Retinal pigment epithelial cell (primary cell): ENCODE results near the gene OR52B2.

Source experiments
- DNase-seq: peaks from one replicate; pipeline ENCODE4 v3.0.0-alpha.2; 2010; ENCODE audit warnings: low read depth
- H3K4me3 ChIP-seq: 2 replicates; pipeline ENCODE4 v1.5.1; 2011; ENCODE audit warnings: mild to moderate bottlenecking, low read length, control low read depth, moderate library complexity
- TF ChIP-seq, protein P1 (sequence below): conservative IDR thresholded peaks from 2 replicates; pipeline ENCODE4 v1.5.1; 2011; ENCODE audit warnings: low read depth, low read length, control low read depth, inconsistent platforms

The OR52B2 gene

GRCh38 chr11:6170226-6170625 lies at the start of gene OR52B2:
Gene OR52B2, minus strand, starts transcription at chr11:6170326. Its CDS starts 0 bp downstream, at chr11:6170326.
- DNase-seq, result no peak
- H3K4me3 ChIP-seq, result no peak within 1 kb of the TSS
- TF ChIP-seq, protein P1, sequence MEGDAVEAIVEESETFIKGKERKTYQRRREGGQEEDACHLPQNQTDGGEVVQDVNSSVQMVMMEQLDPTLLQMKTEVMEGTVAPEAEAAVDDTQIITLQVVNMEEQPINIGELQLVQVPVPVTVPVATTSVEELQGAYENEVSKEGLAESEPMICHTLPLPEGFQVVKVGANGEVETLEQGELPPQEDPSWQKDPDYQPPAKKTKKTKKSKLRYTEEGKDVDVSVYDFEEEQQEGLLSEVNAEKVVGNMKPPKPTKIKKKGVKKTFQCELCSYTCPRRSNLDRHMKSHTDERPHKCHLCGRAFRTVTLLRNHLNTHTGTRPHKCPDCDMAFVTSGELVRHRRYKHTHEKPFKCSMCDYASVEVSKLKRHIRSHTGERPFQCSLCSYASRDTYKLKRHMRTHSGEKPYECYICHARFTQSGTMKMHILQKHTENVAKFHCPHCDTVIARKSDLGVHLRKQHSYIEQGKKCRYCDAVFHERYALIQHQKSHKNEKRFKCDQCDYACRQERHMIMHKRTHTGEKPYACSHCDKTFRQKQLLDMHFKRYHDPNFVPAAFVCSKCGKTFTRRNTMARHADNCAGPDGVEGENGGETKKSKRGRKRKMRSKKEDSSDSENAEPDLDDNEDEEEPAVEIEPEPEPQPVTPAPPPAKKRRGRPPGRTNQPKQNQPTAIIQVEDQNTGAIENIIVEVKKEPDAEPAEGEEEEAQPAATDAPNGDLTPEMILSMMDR, result no peak

GRCh38 chr11:6219359-6219758 lies 49.2 kb upstream of the OR52B2 start:
- TF ChIP-seq, protein P1, result no peak
- DNase-seq, result no peak

GRCh38 chr11:6217722-6218121 lies 47.6 kb upstream of the OR52B2 start:
- DNase-seq, result no peak
- TF ChIP-seq, protein P1, result no peak
- no peak overlapping the region for H3K4me3 ChIP-seq

More at GRCh38 chr11:6219359-6219758, 49.2 kb upstream of the OR52B2 start:
- no peak overlapping the region for H3K4me3 ChIP-seq

- DNase-seq, result no peak
- TF ChIP-seq, protein P1, result no peak
- no peak overlapping the region for H3K4me3 ChIP-seq
Observed at GRCh38 chr11:6216501-6216900, 46.4 kb upstream of the OR52B2 start.

DNA sequence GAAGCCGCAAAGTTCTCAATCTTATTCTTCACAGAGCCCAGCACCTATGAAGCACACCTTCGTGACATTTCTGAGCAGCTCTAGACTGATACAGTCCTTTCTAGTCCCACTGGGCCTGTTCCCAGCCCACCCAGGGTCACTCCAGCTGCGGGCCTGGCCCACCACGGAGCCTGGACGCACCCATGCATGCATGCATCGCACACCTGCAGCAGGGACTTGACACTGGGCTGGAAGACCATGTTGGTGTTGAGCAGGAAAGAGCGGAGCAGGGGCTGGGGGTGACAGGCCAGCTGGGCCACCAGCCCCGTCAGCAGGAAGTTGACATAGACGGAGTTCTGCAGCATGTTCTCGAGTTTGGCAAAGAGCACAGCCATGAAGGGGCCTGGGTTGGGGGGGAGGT lies 44.4 kb upstream of the OR52B2 start:
- DNase-seq, result no peak
- TF ChIP-seq, protein P1, result no peak
- H3K4me3 ChIP-seq, result no peak overlapping the region

GRCh38 chr11:6210274-6210955 lies 40.3 kb upstream of the OR52B2 start:
- TF ChIP-seq, protein P1, result no peak
- H3K4me3 ChIP-seq, result no peak overlapping the region
- DNase-seq, result no peak

- H3K4me3 ChIP-seq, result no peak overlapping the region
- DNase-seq, result no peak
- TF ChIP-seq, protein P1, result no peak
Observed at GRCh38 chr11:6209801-6210200, 39.7 kb upstream of the OR52B2 start.
